GM21529 (cell line): ENCODE measurements around the gene DHX9.
"Not testable (repeated sequence)": the region's sequence is repeated elsewhere in the genome, so short reads cannot be mapped to it uniquely, and the experiment has no call there.

Source experiments
- ATAC-seq: cut with Tn5 transposase; IDR thresholded peaks from one replicate; pipeline ENCODE4 v1.9.1; 2021; ENCODE audit not compliant: unreplicated experiment

DHX9 gene

GRCh38 chr1:182888736-182889531 is 49.8 kb downstream of the DHX9 start:
- no peak for ATAC-seq

- no peak for ATAC-seq
Measured at GRCh38 chr1:182889997-182890396, 50.9 kb downstream of the DHX9 start.

GRCh38 chr1:182890927-182891610 is 51.9 kb downstream of the DHX9 start:
- no peak for ATAC-seq

- ATAC-seq, result no peak
Measured at GRCh38 chr1:182897696-182898095, 58.5 kb downstream of the DHX9 start.

GRCh38 chr1:182901946-182902345 is 62.8 kb downstream of the DHX9 start:
- ATAC-seq, result not testable (repeated sequence)

- no peak for ATAC-seq
Measured at GRCh38 chr1:182905321-182905720, 66.2 kb downstream of the DHX9 start.

GRCh38 chr1:182909578-182909977 is 70.4 kb downstream of the DHX9 start:
- ATAC-seq, result no peak

GRCh38 chr1:182910143-182910542 is 71.0 kb downstream of the DHX9 start:
- no peak for ATAC-seq

GRCh38 chr1:182913401-182913800 is 74.3 kb downstream of the DHX9 start:
- no peak for ATAC-seq

- no peak for ATAC-seq
Measured at GRCh38 chr1:182917378-182917777, 78.2 kb downstream of the DHX9 start.

GRCh38 chr1:182925661-182926060 is 86.5 kb downstream of the DHX9 start:
- no peak for ATAC-seq

- ATAC-seq, result no peak
Measured at GRCh38 chr1:182927693-182928433, 88.7 kb downstream of the DHX9 start.

- no peak for ATAC-seq
Measured at GRCh38 chr1:182930985-182931384, 91.8 kb downstream of the DHX9 start.

- no peak for ATAC-seq
Measured at GRCh38 chr1:182935716-182936115, 96.6 kb downstream of the DHX9 start.
